Fibroblast of the conjunctiva (primary cell): ENCODE data around the gene NNMT.

ENCODE experiments used
- DNase-seq: peaks from one replicate; pipeline ENCODE4 v3.0.0-alpha.2; 2010; ENCODE audit warnings: low read depth

Gene NNMT

DNA sequence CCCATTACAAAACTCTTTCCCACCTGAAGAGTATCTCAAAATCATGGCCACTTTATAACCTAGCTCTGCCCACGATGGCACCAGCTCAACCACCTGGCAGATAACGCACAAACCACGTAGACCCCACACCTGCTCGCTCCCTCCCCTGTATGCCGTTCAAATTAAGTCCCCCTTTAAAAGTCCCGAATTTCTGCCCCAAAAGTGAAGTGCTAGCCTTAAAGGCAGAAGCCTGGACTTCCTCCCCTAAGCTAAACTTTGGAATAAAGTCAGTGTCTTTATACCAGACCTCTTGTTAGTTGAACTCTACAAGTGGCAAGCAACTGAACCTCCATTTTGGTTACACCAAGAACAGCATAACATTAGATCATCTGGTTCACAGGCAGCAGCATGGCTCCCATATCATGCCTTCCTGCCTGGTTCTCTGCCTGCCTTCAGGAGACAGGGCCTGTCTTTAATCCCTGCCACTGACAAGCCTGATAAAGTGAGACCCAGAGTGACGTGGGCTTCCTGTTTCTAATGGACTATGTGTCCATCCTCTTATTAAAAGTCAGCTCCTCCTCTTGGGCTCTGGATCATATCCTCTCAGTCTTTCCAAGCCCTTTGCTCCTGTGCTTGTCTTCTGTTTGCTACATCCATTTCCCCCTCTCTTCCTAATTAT is 32.6 kb upstream of the NNMT start:
- no peak for DNase-seq

DNA sequence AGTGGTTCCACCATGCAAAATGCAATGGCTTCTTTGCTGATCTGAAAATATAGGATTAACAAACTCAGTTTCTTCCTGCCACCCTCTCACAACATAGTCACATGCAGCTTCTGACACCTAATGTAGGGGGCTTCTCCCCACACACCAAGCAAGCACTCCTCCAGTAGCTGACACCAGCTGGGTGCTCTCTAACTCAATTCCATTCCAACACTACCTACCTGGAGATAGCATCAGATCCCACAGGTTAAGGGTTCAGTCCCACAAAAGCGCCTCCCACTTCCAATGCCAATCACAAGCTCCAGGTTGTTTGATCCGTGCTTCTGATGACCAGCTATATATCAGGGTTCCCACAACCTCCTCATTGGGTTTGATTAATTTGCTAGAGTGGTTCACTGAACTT is 31.8 kb upstream of the NNMT start:
- no peak for DNase-seq

DNA sequence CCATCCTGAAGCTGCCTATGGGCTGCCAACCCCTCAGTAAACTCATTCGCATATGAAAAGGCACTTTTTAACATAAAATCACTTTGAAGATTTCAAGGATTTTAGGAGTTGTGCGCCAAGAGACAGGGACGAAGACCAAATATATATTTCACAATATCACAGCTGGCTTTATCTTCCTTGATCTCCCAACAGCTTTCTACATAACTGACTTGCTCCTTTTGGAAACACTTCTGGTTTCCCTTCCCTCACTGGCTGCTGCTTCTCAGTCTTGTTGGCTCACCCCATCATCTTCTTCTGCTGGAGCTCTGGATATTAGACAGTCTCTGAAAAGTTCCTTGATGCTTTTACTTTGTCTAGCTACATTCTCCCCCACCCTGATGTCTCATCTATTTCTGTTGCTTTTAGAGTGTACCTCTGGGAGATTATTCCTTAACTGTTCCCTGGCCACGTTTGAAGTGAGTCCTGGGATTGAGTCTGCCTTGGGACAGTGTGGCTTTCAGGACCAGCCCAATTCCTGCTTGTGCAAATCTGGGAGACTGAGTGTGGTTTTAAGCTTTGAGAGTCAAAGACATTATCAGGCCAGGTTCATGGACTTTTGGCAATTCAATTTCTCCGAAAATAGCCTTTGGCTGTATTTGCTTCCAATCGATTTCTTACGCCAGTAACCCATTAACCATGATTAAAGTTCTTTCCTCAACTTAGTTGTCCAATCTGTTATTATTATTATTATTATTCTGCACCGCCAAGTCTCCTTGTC is 30.9 kb upstream of the NNMT start:
- no peak for DNase-seq

DNA sequence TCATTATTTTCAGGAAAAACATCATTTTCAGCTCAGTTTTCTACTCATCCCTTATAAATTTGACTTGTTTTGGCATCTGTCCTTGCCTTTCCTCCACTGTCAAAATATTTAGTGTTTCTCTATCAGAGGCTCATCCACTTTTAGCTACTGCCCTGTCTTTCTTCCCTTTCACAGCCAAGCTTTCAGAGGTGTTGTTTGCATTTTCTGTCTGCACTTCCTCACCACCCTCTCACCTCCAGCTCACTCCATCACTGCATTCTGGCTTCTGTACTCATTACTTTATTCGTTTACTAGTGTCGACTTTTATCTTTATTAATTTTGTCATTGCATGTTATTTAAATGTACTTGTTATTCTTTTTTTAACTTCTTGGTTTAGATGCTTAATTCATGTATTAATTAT is 26.7 kb upstream of the NNMT start:
- DNase-seq: no peak

DNA sequence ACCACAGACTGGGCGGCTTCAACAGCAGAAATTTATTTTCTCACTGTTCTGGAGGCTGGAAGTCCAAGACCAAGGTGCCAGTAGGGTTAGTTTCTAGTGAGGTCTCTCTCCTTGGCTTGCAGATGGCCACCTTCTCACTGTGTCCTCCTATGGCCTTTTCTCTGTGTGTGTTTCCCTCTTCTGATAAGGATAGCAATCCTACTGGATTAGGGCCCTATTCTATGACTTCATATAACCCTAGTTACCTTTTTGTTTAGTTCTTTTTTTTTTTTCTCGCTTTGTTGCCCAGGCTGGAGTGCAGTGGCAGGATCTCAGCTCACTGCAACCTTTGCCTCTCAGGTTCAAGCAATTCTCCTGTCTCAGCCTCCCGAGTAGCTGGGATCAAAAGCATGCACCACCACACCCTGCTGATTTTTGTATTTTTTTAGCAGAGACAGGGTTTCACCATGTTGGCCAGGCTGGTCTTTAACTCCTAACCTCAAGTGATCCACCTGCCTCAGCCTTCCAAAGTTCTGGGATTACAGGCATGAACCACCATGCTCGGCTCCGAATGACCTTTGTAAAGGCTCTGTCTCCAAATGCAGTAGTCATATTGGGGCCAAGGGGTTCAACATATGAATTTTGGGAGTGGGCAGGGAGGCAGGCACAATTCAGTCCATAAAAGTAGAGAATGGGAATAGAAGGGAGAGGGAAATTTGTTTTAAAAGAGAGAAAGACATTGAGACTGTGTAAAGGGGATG is 25.5 kb upstream of the NNMT start:
- no peak for DNase-seq

DNA sequence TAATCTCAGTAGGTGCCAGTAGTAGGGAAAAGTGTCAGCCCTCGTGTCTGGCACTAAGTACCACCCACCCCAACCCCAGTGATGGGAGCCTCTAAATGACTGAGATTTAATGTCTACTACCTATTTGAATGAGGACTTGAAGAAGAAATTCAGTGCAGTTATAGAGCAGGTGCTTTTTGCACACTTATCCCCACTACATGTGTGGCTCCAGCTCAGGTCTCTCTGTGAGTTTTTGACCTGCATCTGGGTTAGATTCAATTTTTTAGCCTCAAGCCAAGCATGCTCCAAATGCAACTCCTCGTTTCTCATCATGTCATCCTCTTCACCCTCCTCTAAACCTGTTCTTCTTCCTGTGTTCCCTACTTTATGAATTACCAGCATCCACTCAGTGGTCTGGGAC is 24.9 kb upstream of the NNMT start:
- no peak for DNase-seq

DNA sequence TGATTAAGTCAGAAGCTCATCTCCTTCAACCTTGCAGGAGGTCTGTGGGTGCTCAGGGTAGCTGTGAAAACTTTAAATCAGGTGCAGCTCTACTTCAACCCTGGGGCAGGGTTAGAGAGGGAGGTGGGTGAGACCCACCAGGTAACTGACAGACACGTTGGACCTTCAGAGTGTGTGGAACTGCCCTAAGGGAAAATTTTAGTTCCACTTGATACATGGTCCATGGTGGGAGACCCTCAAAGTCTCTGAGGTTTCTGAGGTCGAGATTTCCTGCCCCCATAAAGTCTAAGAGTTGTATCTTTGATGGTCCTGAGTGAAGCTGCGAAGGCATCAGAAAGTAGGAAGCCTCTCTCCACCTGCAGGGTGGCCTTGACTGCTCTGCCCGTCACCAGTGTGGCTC is 23.9 kb upstream of the NNMT start:
- DNase-seq: no peak

DNA sequence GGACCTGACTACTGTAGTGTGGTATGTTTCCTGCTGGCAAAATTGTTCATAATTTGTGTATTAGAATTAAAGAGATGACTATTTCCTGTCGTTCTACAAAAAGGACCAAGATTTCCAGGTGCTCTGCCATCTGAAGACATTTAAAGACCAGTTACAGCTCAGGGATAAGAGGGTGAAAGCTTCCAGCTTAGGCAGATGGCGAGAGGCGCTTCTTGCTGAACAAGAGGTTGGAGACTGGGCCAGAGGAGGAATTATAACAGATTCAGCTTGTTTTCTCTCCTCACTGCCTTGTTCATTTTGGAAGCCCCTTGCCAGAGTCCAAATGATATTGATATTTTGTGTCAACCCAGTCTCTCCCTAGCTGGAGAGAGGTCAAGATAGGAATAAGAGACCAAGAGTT is 23.1 kb upstream of the NNMT start:
- DNase-seq: no peak

DNA sequence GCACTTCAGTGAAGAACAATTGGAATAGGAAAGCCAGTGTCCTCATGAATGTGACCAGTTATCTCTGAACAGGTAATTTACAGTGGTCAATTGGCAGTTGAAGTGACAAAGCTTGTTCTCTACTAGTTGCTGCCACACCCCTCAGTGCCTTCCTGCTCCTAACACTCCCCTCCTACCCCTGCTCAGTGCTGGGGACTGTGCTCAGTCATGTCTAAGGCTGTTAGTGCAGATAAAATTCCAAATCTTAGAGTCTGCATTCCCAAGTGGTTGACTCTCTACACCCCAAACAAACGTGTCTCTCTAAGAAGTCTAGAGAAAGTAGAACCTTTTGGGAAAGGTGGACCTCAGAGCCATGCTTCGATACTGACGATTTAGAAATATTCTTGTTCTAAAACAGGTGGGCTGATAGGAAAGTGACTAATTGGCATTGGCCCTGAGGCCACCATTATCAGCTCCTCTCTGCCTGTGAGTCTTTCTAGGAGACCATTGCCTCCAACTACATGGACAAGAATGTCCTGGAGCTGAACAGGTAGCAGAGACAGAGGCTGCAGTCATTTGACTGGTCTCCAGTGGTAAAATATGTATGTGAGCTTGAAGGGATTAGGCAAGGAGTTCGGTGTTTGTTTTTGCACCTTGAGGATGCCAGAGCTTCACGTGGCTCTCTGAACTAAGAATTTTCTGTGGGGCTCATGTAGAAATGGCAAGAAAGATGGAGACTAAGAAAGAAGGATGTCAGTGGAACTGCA is 22.1 kb upstream of the NNMT start:
- DNase-seq: no peak

DNA sequence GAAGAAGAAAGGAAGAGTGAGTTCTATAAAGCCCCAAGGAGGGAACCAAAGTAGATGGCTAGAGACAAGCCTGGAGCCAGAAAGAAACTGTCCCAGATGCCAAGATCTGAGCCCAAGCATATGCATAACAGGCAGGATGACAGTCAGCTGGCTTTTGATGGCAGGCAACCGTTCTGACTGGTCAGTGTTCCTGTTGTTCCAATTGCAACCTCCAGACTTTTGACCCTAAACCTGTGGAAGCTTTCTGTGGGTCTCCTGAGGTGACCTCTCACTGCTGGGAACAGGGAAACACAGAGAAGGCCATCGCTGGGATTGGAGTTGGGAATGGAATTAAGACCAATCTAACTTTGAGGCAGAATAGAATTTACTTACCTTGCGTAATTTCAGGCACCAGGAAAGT is 21.6 kb upstream of the NNMT start:
- DNase-seq: no peak

DNA sequence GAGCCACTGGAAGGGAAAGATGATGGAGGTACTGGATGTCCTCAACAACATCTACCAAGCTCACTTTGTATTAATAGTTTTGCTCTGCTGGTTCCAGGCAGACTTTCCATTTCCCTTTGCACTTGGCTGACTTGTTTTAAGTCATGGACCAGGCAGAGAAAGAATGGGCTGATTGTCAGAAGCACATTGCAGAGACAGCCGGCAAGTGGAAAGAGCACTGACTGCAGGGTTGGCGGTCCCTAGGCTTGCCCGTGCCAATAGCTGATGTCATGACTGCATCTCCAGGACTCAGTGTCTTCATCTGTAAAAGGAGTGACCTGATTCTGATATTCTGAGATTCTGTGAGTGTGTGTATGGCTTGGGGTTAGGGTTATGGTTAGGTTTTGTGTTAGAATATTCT is 20.9 kb upstream of the NNMT start:
- no peak for DNase-seq

DNA sequence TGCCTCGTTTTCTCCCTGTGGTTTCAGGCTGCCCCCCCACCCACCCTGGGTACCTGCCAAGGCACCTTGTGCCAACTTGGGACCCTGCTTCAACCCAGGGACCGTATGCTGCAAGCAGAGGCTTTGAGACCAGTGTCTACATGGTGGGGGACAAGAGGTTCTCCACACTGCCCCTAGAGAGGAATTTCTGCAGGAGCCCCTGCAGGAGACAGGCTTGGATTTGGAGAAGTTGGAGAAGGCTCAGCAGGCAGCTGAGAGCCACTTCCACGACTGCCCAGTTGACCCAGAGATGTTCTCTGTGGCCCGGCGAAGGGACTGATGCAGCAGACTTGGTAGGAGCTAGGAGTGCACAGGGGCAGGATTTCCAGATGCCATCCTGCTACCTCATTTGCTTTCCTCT is 20.1 kb upstream of the NNMT start:
- no peak for DNase-seq

DNA sequence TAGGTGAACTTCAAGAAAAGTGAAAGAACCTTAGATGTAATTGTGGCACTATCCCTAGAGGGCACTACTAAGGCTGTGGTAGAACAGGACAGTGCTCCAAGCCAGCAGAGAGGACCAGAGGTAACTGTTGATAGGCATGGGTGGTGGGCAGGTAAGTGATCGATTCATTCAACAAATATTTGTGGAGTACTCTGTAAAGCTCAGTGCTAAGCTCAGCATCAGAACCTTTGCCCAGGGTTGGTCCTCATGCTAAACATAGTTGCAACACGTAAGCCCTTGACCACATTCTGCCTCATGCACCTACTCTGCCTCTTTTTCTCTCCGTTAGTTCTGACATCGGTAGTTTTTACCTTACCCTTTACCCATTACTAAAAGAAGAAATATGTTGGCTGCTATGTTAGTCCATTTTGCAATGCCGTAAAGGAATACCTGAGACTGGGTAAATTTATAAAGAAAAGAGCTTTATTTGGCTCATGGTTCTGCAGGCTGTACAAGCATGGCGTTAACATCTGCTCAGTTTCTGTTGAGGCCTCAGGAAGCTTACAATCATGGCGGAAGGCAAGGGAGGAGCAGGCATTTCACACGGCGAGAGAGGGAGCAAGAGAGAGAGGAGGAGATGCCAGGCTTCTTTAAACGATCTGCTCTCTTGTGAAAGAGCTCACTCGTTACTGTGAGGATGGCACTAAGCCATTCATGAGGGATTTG is 18.4 kb upstream of the NNMT start:
- DNase-seq: no peak

DNA sequence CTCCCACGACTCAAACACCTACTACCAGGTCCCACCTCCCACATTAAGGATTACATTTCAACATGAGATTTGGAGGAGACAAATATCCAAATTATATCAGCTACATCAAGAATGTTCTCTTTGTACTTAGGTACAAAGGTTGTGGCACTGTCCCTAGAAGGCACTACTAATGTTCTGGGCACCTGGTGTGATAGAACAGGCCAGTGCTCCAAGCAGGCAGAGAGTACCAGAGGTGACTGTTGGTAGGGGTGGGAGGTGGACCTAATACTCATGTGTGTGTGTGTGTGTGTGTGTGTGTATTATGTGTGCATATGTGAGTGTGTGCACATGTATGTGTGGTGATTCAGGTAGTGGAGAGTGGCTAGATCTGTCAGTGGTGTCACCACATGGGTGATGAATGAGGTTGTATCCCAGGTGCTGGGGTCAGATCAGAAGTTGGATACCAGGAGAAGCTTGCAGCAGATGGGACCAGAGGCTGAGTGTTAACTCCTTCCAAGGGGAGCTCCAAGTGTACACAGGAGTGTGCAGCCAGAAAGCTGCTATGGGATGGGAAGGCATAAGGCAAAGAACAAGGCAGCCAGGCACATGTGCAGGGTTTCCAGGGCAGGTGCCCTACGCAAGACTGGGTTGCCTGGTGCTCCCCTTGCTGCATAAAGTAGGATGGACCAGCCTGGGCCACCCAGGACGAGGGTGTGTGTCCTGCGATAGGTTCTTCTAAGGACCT is 17.7 kb upstream of the NNMT start:
- DNase-seq: no peak

DNA sequence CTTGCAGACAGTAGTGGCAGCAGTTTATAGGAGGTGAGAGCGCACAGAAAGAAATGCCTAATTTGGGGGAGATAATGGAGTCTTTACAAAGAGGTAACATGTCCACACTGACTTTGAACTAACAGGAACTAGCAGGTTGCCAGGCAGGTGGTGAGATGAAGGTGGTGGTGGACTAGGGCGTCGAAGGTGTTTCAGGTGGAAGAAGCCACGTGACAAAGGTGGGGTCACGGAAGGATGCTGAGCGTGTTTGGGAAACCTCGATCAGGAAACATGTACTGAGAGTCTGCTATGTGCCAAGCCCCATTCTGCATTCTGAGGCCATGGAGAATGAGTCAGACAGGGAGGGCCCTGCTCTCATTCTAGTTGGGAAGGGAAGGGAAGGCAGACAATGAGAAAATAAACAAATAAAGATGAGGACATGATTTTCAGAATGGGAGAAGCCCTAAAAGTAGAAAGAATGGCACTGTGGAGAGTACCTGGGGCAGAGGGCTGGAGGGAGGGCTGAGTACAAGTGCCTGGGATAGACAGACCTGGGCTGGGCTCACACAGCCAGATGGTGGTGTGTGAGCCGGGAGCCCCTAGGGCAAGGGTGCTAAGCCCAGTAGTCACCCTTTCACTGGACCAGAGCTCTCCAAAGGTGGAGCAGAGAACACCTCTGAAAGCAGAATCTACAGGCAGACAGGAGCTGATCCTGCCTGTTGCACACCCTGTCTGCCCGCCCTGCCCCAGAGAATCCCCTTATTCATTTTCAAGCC is 16.2 kb upstream of the NNMT start:
- DNase-seq: no peak

DNA sequence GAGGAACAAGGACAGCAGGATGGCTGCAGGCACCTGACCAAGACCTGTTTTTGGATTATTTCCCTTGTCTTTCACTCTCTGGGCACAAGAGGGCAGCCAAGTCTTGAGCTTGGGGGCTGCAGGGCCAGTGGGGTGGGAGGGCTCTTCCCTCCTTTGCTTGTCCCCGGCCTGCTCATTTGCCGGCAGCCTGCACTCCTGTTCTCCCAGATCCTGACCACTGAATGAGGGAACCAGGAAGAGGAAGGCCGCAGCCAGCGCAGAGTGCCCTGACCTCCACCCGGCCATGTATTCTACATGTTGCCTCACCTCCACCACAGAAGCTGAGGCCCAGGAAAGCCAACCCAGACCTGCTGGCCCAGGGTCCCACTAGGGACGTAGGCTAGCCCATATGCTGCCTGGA is 15.5 kb upstream of the NNMT start:
- DNase-seq: peak; percentile 71

DNA sequence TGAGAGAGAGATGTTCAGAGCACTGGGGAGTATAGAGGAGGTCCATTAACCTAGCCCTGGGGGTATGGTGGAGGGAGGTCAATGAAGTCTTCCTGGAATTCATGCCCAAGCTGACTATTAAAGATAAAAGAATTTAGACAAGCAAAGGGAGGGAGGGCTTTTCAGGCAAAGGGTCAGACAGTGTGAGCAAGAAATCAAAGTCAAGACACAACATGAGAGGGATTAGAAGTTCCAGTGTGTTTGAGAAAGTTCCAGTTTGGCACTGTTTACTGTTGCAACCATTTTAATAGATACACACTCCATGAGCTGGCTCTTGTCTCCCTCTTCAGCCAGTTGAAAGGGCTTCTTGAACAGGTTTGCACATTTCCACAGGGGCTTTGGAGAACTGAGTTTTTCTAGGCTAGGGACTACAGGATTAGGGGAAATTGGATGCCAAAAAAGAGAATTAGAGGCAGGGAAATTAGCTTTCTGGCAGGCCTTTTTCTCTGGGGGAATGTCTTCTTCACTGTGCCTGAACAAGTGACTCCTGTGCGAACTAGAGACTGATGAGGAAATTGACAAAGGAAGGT is 14.7 kb upstream of the NNMT start:
- DNase-seq: no peak

DNA sequence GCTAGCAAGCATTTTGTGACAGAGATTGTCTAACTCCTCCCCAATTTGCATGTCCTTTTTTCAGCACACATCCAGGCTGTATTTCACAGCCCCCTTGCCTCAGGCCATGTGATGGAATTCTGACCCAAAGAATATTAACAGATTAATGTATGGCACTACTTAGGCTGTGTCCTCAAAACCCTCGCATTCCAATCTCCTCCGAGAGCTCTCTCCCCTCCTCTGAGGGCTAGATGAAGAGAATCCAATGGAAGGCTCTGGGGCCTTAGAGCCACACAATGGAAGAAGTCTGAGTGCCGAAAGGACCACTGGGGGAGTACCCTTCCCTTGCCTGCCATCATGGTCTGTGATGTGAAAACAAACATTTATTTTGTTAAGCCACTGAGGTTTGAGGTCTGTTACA is 13.7 kb upstream of the NNMT start:
- no peak for DNase-seq

DNA sequence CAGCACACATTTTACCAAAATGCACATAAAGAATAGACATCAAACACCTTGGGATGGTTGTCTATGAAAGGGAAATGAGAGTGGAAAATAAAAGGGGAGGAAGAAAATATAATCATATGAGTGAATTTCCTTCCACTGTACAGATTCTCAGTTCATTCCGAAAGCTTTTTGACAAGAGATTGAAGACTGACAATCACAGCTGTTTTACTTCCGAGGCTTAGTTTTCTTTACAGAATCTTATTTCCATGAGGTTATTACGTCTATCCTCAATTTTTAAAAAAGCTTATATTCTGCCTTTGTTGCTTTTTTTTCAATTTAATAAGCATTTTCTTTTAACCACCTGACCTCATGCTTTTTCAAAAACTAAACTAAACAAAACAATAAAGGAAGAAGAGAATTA is 12.8 kb upstream of the NNMT start:
- DNase-seq: no peak

DNA sequence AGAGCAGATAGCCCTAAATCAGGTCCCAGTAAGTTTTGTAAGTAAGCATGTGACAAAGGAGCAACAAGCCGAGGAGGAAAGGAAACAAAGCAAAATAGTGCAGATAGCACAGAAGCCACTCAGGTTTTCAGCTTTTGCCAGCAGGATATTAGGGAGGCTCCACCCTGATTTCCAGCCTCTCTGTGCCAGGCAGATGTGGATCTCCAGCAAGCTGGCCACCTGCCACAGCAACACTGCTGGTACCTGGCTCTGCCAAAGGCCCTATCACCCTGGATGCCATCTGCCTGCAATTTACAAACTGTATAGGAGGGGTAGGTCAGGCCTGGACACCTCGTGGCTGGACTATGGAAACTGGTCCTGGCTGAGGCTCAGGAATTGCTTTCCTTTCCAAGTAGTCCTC is 12.2 kb upstream of the NNMT start:
- DNase-seq: no peak
